ENCODE data around the gene SCN2B. TPM values are rescaled to one million over a fixed set of nuclear protein-coding genes. Genes with fewer than 3 reads are reported as not detected.

The SCN2B gene
- total and polyA plus RNA-seq, 10 donors = 0.02 to 0.15 (median 0.04) TPM; not detected in 4

DNA sequence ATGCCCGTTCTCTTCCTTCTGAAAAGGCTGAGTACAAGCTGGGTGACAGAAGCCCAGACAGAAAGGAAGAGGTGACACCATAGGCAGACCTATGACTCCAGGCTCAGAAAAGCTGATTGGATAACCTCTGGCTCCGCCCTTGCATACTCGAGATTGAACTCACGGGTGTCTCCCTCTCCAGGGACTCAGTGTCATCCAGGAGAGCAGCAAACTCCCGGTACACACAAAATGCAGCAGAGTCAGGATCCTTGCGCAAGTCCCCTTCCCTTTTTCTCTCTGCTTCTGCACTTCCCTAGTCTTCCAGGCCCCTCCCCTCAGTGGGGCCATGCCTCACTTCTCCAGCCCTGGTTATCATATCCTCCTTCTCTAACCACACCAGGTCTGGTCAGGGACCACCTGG lies 33.6 kb downstream of the SCN2B start:
- Histone ChIP-seq H3K9me3 (no peaks in the 10 kb centered on the region), H3K4me3 (no peak overlapping the region), H3K4me1 (peaks cover 4 to 30% (median 9%) of the 10 kb centered on the region in 6 donors), H3K27me3 (replicated peaks in 1 of 7) (peaks cover 0 to 77% (median 26%) of the 10 kb centered on the region in 7 donors), H3K27ac (peak overlapping the region in 1 of 8 donors; percentile 28), H3K36me3 (no peaks in the 10 kb centered on the region)
- peak; percentile 82 for DNase-seq
- 19 to 36% (median 25%) methylated on average over 6 of the region's 6 CpGs for WGBS, 5 donors
- intact Hi-C loops (cut with DNase I; ENCODE audit: low total_unique reads) = no loop called here
- TF ChIP-seq POLR2AphosphoS5 (IDR thresholded peaks at IDR 0.05) = no peak
- no peak for TF ChIP-seq POLR2A (IDR thresholded peaks at IDR 0.05)
- no peak for TF ChIP-seq CTCF (IDR thresholded peaks at IDR 0.05 in 8 of 11, conservative IDR thresholded peaks at IDR 0.05 in 3 of 11)

DNA sequence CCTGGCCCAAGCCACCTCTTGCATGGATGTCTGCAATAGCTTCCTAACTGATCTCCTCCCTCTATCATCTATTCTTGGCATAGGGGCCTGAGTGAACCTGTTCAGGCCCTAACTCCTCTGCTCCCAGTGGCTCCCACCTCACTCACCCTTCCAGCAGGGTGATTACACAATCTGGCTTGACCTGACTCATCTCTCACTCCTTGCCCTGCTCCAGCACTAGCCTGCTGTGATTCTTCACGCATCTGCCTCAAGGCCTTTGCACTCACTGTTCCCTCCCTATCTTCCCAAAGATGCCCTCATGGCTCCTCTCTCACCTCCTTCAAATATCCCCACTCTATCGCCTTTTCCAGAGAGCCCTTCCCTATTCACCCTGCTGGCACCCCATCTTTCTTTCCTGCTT lies 34.4 kb downstream of the SCN2B start:
- Histone ChIP-seq H3K27ac (no peak overlapping the region), H3K9me3 (no peaks in the 10 kb centered on the region), H3K36me3 (no peaks in the 10 kb centered on the region), H3K4me3 (no peak overlapping the region), H3K27me3 (replicated peaks in 1 of 7) (peaks cover 0 to 83% (median 26%) of the 10 kb centered on the region in 7 donors), H3K4me1 (peaks cover 4 to 30% (median 9%) of the 10 kb centered on the region in 6 donors)
- intact Hi-C loops (cut with DNase I; ENCODE audit: low total_unique reads) = no loop called here
- TF ChIP-seq POLR2A (IDR thresholded peaks at IDR 0.05) (no peak), CTCF (IDR thresholded peaks at IDR 0.05 in 8 of 11, conservative IDR thresholded peaks at IDR 0.05 in 3 of 11) (no peak)
- DNase-seq = no peak
- 51 to 79% (median 69%) methylated on average over 2 of the region's 2 CpGs for WGBS, 5 donors

GRCh38 chr11:118139578-118139977 lies 36.9 kb downstream of the SCN2B start:
- no peak for TF ChIP-seq CTCF (IDR thresholded peaks at IDR 0.05 in 8 of 11, conservative IDR thresholded peaks at IDR 0.05 in 3 of 11)
- no peak for TF ChIP-seq POLR2AphosphoS5 (IDR thresholded peaks at IDR 0.05)
- TF ChIP-seq POLR2A (IDR thresholded peaks at IDR 0.05) = no peak
- intact Hi-C loops (cut with DNase I; ENCODE audit: low total_unique reads) = no loop called here
- no peak for DNase-seq

DNA sequence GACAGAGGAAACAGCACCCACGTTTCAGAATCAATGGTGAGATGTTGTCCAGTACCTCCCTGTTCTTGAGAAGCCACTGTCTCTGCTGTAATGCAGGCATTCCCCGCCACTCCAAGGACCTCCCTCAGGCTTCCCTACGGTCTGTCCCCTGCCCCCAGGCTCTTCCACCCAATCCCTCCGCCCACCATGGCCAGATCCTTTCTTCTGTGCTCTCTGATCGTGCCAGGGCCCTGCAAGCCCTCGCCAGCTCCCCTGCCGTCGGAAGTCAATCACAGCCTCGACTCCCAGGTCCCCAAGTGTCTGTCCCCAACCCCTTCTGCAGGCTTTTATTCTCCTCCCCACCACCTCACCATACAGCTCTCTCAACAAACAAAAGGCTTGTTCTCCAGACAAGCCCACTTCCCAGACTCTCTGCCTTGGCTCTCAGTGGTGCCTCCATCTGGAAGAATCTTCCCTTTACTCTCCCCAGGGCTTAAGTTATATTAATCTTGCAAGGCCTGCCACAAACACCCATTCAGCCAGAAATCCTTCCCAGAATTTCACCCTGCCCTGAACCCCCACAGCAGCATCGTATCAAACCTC lies 37.5 kb downstream of the SCN2B start:
- Histone ChIP-seq H3K9me3 (no peaks in the 10 kb centered on the region), H3K4me1 (peaks cover 0 to 15% (median 0%) of the 10 kb centered on the region in 6 donors), H3K36me3 (no peaks in the 10 kb centered on the region), H3K27me3 (replicated peaks in 1 of 7) (peaks cover 0 to 83% (median 14%) of the 10 kb centered on the region in 7 donors), H3K27ac (no peak overlapping the region), H3K4me3 (no peak overlapping the region)
- no peak for DNase-seq
- TF ChIP-seq POLR2AphosphoS5 (IDR thresholded peaks at IDR 0.05) (no peak), CTCF (IDR thresholded peaks at IDR 0.05 in 8 of 11, conservative IDR thresholded peaks at IDR 0.05 in 3 of 11) (no peak), POLR2A (IDR thresholded peaks at IDR 0.05) (no peak)
- 65 to 76% (median 73%) methylated on average over 10 of the region's 10 CpGs for WGBS, 5 donors
- intact Hi-C loops (cut with DNase I; ENCODE audit: low total_unique reads) = no loop called here

More at GRCh38 chr11:118139578-118139977, 36.9 kb downstream of the SCN2B start:
- 38 to 75% (median 64%) methylated on average over 1 of the region's 1 CpG for WGBS, 5 donors
- Histone ChIP-seq H3K27me3 (replicated peaks in 1 of 7) (peaks cover 0 to 84% (median 14%) of the 10 kb centered on the region in 7 donors), H3K9me3 (no peaks in the 10 kb centered on the region), H3K27ac (no peak overlapping the region), H3K36me3 (no peaks in the 10 kb centered on the region), H3K4me3 (no peak overlapping the region), H3K4me1 (peaks cover 0 to 15% (median 0%) of the 10 kb centered on the region in 6 donors)
